H1 (cell line): ENCODE data around the gene BBX. TPM values are rescaled to one million over a fixed set of nuclear protein-coding genes. Genes with fewer than 3 reads are reported as not detected.

Experiments
- CTCF ChIA-PET: fragments of 300-600 bp; sonication (Branson Sonifier 250); formaldehyde crosslinking; loops from one replicate; lab custom pipeline; 2021; ENCODE audit not compliant: partially characterized antibody; lab: Charles Lee
- POLR2A ChIA-PET: fragments of 300-600 bp; sonication (Branson Sonifier 250); formaldehyde crosslinking; loops from one replicate; lab custom pipeline; 2021; ENCODE audit warnings: inconsistent platforms; ENCODE audit not compliant: partially characterized antibody; lab: Charles Lee
- DNase-seq, 2 experiments: peaks; one replicate each; pipeline versions ENCODE4 v3.0.0 to v3.0.0-alpha.2; 2010 to 2022; ENCODE audit warnings: low spot score in 2 of 2, low read depth in 1 of 2, mixed read lengths in 1 of 2
- FAIRE-seq: peaks from 2 replicates; lab custom pipeline; 2011; peaks lifted over from hg19 to GRCh38; lab: Jason Lieb, UNC
- H2AFZ ChIP-seq: 2 replicates; pipeline ENCODE4 v1.8.1; 2012; ENCODE audit warnings: low read length, inconsistent platforms
- H2AK5ac ChIP-seq: 2 replicates; pipeline ENCODE4 v1.6.1; 2013; ENCODE audit warnings: low read depth, low read length
- H2BK120ac ChIP-seq: replicated peaks from 2 replicates; pipeline ENCODE3; 2013; ENCODE audit warnings: low read depth, low read length, inconsistent platforms
- H2BK12ac ChIP-seq: 2 replicates; pipeline ENCODE4 v1.6.1; 2013; ENCODE audit warnings: low read depth, low read length
- H2BK15ac ChIP-seq: 2 replicates; pipeline ENCODE4 v1.6.1; 2013; ENCODE audit warnings: low read length
- H2BK20ac ChIP-seq: 2 replicates; pipeline ENCODE4 v1.6.1; 2013; ENCODE audit warnings: low read length
- H2BK5ac ChIP-seq: 2 replicates; pipeline ENCODE4 v1.6.1; 2013; ENCODE audit warnings: low read depth, low read length
- H3K14ac ChIP-seq: 2 replicates; pipeline ENCODE4 v1.6.1; 2013; ENCODE audit warnings: inconsistent platforms; ENCODE audit not compliant: insufficient read length
- H3K18ac ChIP-seq: 2 replicates; pipeline ENCODE4 v1.6.1; 2013; ENCODE audit warnings: low read length; ENCODE audit errors: extremely low read depth
- H3K23ac ChIP-seq: 2 replicates; pipeline ENCODE4 v1.6.1; 2013; ENCODE audit warnings: inconsistent platforms; ENCODE audit not compliant: insufficient read length
- H3K23me2 ChIP-seq: 2 replicates; pipeline ENCODE4 v1.6.1; 2013; ENCODE audit warnings: low read depth, low read length
- H3K27ac ChIP-seq: 2 replicates; pipeline ENCODE4 v1.6.1; 2011; ENCODE audit warnings: low read depth, low read length, inconsistent platforms
- H3K27me3 ChIP-seq, 4 experiments: replicated peaks in 1 of 4; 1 replicate in 1 of 4; 2 replicates in 3 of 4; pipeline versions ENCODE4 v1.6.1 to v1.8.1; 2011 to 2013; ENCODE audit warnings: low read length in 3 of 4, mild to moderate bottlenecking in 3 of 4, inconsistent platforms in 2 of 4, mixed read lengths in 2 of 4, moderate library complexity in 1 of 4; ENCODE audit not compliant: control insufficient read depth in 3 of 4, insufficient read depth in 3 of 4; ENCODE audit errors: extremely low read depth in 1 of 4
- H3K36me3 ChIP-seq, 4 experiments: 2 replicates each; pipeline versions ENCODE4 v1.6.1 to v1.8.1; 2011 to 2013; ENCODE audit warnings: mild to moderate bottlenecking in 4 of 4, low read length in 3 of 4, moderate library complexity in 2 of 4, control low read depth in 1 of 4, inconsistent platforms in 1 of 4; ENCODE audit not compliant: insufficient read depth in 4 of 4, control insufficient read depth in 2 of 4
- H3K4ac ChIP-seq: replicated peaks from 2 replicates; pipeline ENCODE3; 2013; ENCODE audit warnings: low read length, low read depth, mixed read lengths, inconsistent platforms; ENCODE audit not compliant: insufficient read length
- H3K4me1 ChIP-seq, 4 experiments: replicated peaks in 1 of 4; 1 replicate in 1 of 4; 2 replicates in 3 of 4; pipeline versions ENCODE4 v1.6.1 to v1.8.1; 2011 to 2013; ENCODE audit warnings: low read length in 3 of 4, inconsistent platforms in 2 of 4, mixed read lengths in 1 of 4; ENCODE audit not compliant: insufficient read depth in 4 of 4, control insufficient read depth in 3 of 4
- H3K4me2 ChIP-seq, 2 experiments: 2 replicates each; pipeline versions ENCODE4 v1.6.1 to v1.8.1; 2011 to 2013; ENCODE audit warnings: low read depth in 2 of 2, low read length in 2 of 2, control low read depth in 1 of 2, inconsistent platforms in 1 of 2, mild to moderate bottlenecking in 1 of 2; ENCODE audit not compliant: insufficient read depth in 1 of 2
- H3K4me3 ChIP-seq, 4 experiments: fragments of 200-600, 300-600 bp in 1 of 4; sonication (generic), shearing (Covaris generic), sonication (Bioruptor Twin) in 1 of 4; 2 replicates each; pipeline versions ENCODE4 v1.5.1 to v1.8.1; 2011 to 2016; ENCODE audit warnings: low read length in 4 of 4, low read depth in 3 of 4, control low read depth in 2 of 4, inconsistent platforms in 2 of 4, mild to moderate bottlenecking in 2 of 4, mixed read lengths in 1 of 4, moderate library complexity in 1 of 4; ENCODE audit not compliant: insufficient read depth in 2 of 4; ENCODE audit errors: extremely low read depth in 1 of 4
- H3K56ac ChIP-seq: replicated peaks from 2 replicates; pipeline ENCODE3; 2013; ENCODE audit warnings: low read depth, mild to moderate bottlenecking, mixed read lengths, low read length, inconsistent platforms; ENCODE audit not compliant: insufficient read length
- H3K79me1 ChIP-seq: 2 replicates; pipeline ENCODE4 v1.6.1; 2013; ENCODE audit warnings: low read depth, low read length, control low read depth
- H3K79me2 ChIP-seq, 2 experiments: 2 replicates each; pipeline versions ENCODE4 v1.6.1 to v1.8.1; 2012 to 2013; ENCODE audit warnings: low read length in 2 of 2, mild to moderate bottlenecking in 2 of 2, inconsistent platforms in 1 of 2; ENCODE audit not compliant: insufficient read depth in 2 of 2, control insufficient read depth in 1 of 2
- H3K9ac ChIP-seq, 4 experiments: replicated peaks in 1 of 4; 1 replicate in 1 of 4; 2 replicates in 3 of 4; pipeline versions ENCODE4 v1.6.1 to v1.8.1; 2011 to 2013; ENCODE audit warnings: low read depth in 3 of 4, low read length in 3 of 4, control low read depth in 2 of 4, mild to moderate bottlenecking in 2 of 4, moderate library complexity in 2 of 4, inconsistent platforms in 1 of 4; ENCODE audit errors: extremely low read depth in 1 of 4
- H3K9me3 ChIP-seq, 2 experiments: 2 replicates each; pipeline versions ENCODE4 v1.6.1 to v1.8.1; 2012 to 2013; ENCODE audit warnings: mild to moderate bottlenecking in 2 of 2, moderate library complexity in 2 of 2, control low read depth in 1 of 2, inconsistent platforms in 1 of 2, low read depth in 1 of 2, low read length in 1 of 2, mixed read lengths in 1 of 2; ENCODE audit not compliant: insufficient read depth in 2 of 2
- H4K20me1 ChIP-seq, 2 experiments: replicated peaks in 1 of 2; 2 replicates each; pipeline versions ENCODE3 to v1.8.1; 2011 to 2013; ENCODE audit warnings: inconsistent platforms in 2 of 2, low read length in 2 of 2, mild to moderate bottlenecking in 1 of 2; ENCODE audit not compliant: insufficient read depth in 2 of 2, control insufficient read depth in 1 of 2
- H4K5ac ChIP-seq: 2 replicates; pipeline ENCODE4 v1.6.1; 2013; ENCODE audit warnings: low read length, low read depth, mixed read lengths, inconsistent platforms; ENCODE audit not compliant: insufficient read length
- H4K8ac ChIP-seq: 2 replicates; pipeline ENCODE4 v1.8.0; 2013; ENCODE audit warnings: mild to moderate bottlenecking, moderate library complexity, low read length, inconsistent platforms; ENCODE audit not compliant: insufficient read depth; ENCODE audit errors: extremely low read depth
- H4K91ac ChIP-seq: replicated peaks from 2 replicates; pipeline ENCODE3; 2013; ENCODE audit warnings: low read length, mixed read lengths, inconsistent platforms; ENCODE audit not compliant: insufficient read length
- EP300 ChIP-seq, 2 experiments: IDR thresholded peaks; 1 replicate in 1 of 2; 2 replicates in 1 of 2; pipeline ENCODE4 v1.6.1; 2011 to 2012; ENCODE audit warnings: low read depth in 2 of 2, low read length in 2 of 2, mild to moderate bottlenecking in 2 of 2, borderline replicate concordance in 1 of 2, inconsistent platforms in 1 of 2, moderate library complexity in 1 of 2
- KDM5A ChIP-seq: fragments of 200-600 bp; IDR thresholded peaks from 2 replicates; pipeline ENCODE4 v1.7.1; 2012; ENCODE audit warnings: mild to moderate bottlenecking, low read length, inconsistent platforms, mixed read lengths
- POU5F1 ChIP-seq: IDR thresholded peaks from 2 replicates; pipeline ENCODE4 v1.6.1; 2011; ENCODE audit warnings: low read depth, mild to moderate bottlenecking, low read length, moderate library complexity
- WGBS, 2 experiments: shearing (Covaris generic) in 1 of 2; methylation state at CpG; one replicate each; pipeline versions ENCODE4 v1.1.6 to v1.1.7; 2013 to 2015; ENCODE audit warnings: low lambda C conversion rate in 2 of 2, mixed read lengths in 2 of 2, inconsistent platforms in 1 of 2, low coverage in 1 of 2, missing lambda C conversion rate in 1 of 2; ENCODE audit not compliant: insufficient replicate concordance in 2 of 2, insufficient coverage in 1 of 2, insufficient read length in 1 of 2; ENCODE audit errors: extremely low coverage in 1 of 2, missing lambda C conversion rate in 1 of 2; 5-methylcytosine and 5-hydroxymethylcytosine counted together
- polyA plus RNA-seq, 7 experiments: library from polyadenylated mRNA; depleted of rRNA in 3 of 7; stranded (reverse) in 5 of 7; unstranded in 2 of 7; fragments of >200 nt in 5 of 7; fragments of 200-250 nt in 2 of 7; gene quantifications; 1 replicate in 5 of 7; 2 replicates in 1 of 7; 4 replicates in 1 of 7; pipeline versions ENCODE4 v1.2.1 to v1.2.3, GENCODE V29; 2011 to 2013; ENCODE audit warnings: missing spikeins in 2 of 7, mixed read lengths in 2 of 7
- total RNA-seq: library from RNA; stranded (reverse); fragmentation: NEBNext Ultra II Directional; extraction: Animal tissue kit (Norgen Biotek cat#: 25700); gene quantifications from 2 replicates; pipeline ENCODE4 v1.2.1, GENCODE V29; 2021

Gene BBX
- total and polyA plus RNA-seq, 2 of the 8 experiments (the other 6 are each of a cell fraction or from before 2014, with no cell fraction given), result 11.0 to 42.5 TPM

GRCh38 chr3:107531917-107532469, 9.2 kb downstream of the BBX start:
- Histone ChIP-seq H3K14ac (no peak overlapping the region), H3K9me3 (no peaks in the 10 kb centered on the region), H3K79me1 (peaks cover 2% of the 10 kb centered on the region; the same call in 1 of the 2 replicates), H2AK5ac (no peak overlapping the region), H3K9ac (no peak overlapping the region), H3K23ac (no peak overlapping the region), H2BK120ac (no peak overlapping the region), H3K56ac (no peak overlapping the region), H2BK15ac (no peak overlapping the region), H3K79me2 (peaks cover 0 to 27% of the 10 kb centered on the region in 2 experiments; a peak in 2 of 4 replicates), H4K91ac (no peak overlapping the region), H3K4ac (no peak overlapping the region), H2BK5ac (no peak overlapping the region), H2BK20ac (no peak overlapping the region), H3K4me2 (no peak overlapping the region), H3K27ac (no peak overlapping the region), H3K4me1 (no peaks in the 10 kb centered on the region), H3K36me3 (peaks cover 0 to 8% (median 0%) of the 10 kb centered on the region in 4 experiments; a peak in 1 of 8 replicates), H4K8ac (no peak overlapping the region), H2BK12ac (no peak overlapping the region), H3K27me3 (no peaks in the 10 kb centered on the region), H4K5ac (no peak overlapping the region), H2AFZ (no peak overlapping the region), H3K18ac (no peak overlapping the region), H3K23me2 (no peaks in the 10 kb centered on the region), H3K4me3 (no peak overlapping the region), H4K20me1 (peaks cover 0 to 3% of the 10 kb centered on the region in 2 experiments)
- FAIRE-seq (no peak), DNase-seq (no peak)
- ChIA-PET CTCF (interaction anchor here (0.9 to 1.0 kb wide), 2 partner anchors 9 to 14 kb away, joined by 4 to 8 read pairs; no protein-coding TSS in a partner anchor), POLR2A (no interaction called here)
- WGBS, 2 experiments, result 87% methylated on average over 9 of the region's 9 CpGs; no CpG with 5 or more reads in 1 of the 2 experiments
- TF ChIP-seq EP300 (IDR thresholded peaks at IDR 0.05; ENCODE audit: borderline replicate concordance in 1 of 2, low read depth in 2 of 2, low read length in 2 of 2), result no peak
- TF ChIP-seq KDM5A, result no peak
- no peak for TF ChIP-seq POU5F1
